GM23338 (cell line): ENCODE results near the gene ZNF426. TPM values are rescaled to one million over a fixed set of nuclear protein-coding genes. Genes with fewer than 3 reads are reported as not detected.
"Not testable (repeated sequence)": the region's sequence is repeated elsewhere in the genome, so short reads cannot be mapped to it uniquely, and the experiment has no call there.

Experiments used
- ATAC-seq: fragments of 200-7000 bp; cut with Tn5 transposase; 3 replicates; pipeline ENCODE4 v1.9.1; 2020
- DNase-seq: peaks from one replicate; pipeline ENCODE4 v3.0.0-alpha.2; 2015; ENCODE audit warnings: low spot score
- H2AFZ ChIP-seq: fragments of 200-600 bp; sonication (generic); 2 replicates; pipeline ENCODE4 v1.8.0; 2016; ENCODE audit warnings: antibody characterized with exemption, mild to moderate bottlenecking, moderate library complexity
- H3F3A ChIP-seq: fragments of 200-600 bp; sonication (generic); replicated peaks from 2 replicates; pipeline ENCODE4 v1.8.0; 2017; ENCODE audit warnings: antibody characterized with exemption, mixed run types, low read depth
- H3K27ac ChIP-seq: fragments of 200-600 bp; sonication (generic); 2 replicates; pipeline ENCODE4 v1.6.1; 2016; ENCODE audit warnings: low read depth
- H3K27me3 ChIP-seq: fragments of 200-600 bp; sonication (generic); 2 replicates; pipeline ENCODE4 v1.8.0; 2016; ENCODE audit warnings: mild to moderate bottlenecking, mixed run types, moderate library complexity; ENCODE audit not compliant: insufficient read depth
- H3K36me3 ChIP-seq: fragments of 200-600 bp; sonication (generic); 2 replicates; pipeline ENCODE4 v1.8.0; 2016; ENCODE audit warnings: mild to moderate bottlenecking; ENCODE audit not compliant: insufficient read depth
- H3K4me1 ChIP-seq: fragments of 200-600 bp; sonication (generic); 2 replicates; pipeline ENCODE4 v1.8.0; 2016; ENCODE audit warnings: mild to moderate bottlenecking, moderate library complexity; ENCODE audit not compliant: insufficient read depth
- H3K4me2 ChIP-seq: fragments of 200-600 bp; sonication (generic); 2 replicates; pipeline ENCODE4 v1.7.1; 2017; ENCODE audit warnings: mixed run types
- H3K4me3 ChIP-seq: fragments of 200-600 bp; sonication (generic); 2 replicates; pipeline ENCODE4 v1.6.1; 2016; ENCODE audit warnings: mixed run types
- H3K79me2 ChIP-seq: fragments of 200-600 bp; sonication (generic); replicated peaks from 2 replicates; pipeline ENCODE4 v1.8.0; 2017; ENCODE audit warnings: mild to moderate bottlenecking; ENCODE audit not compliant: insufficient read depth
- H3K9me2 ChIP-seq: fragments of 200-600 bp; sonication (generic); 2 replicates; pipeline ENCODE4 v1.8.0; 2017; ENCODE audit not compliant: insufficient read depth
- H4K20me1 ChIP-seq: fragments of 200-600 bp; sonication (generic); replicated peaks from 2 replicates; pipeline ENCODE4 v1.8.0; 2017; ENCODE audit warnings: mild to moderate bottlenecking; ENCODE audit not compliant: insufficient read depth
- H3K27ac Mint-ChIP-seq: 2 replicates; pipeline ENCODE4 v1.8.0; 2020; ENCODE audit warnings: inconsistent platforms, mild to moderate bottlenecking, moderate library complexity, mixed read lengths
- H3K27me3 Mint-ChIP-seq: 3 replicates; pipeline ENCODE4 v1.8.0; 2022; ENCODE audit warnings: low read depth, mild to moderate bottlenecking, moderate library complexity, mixed read lengths, inconsistent platforms; ENCODE audit not compliant: insufficient read depth, poor library complexity
- H3K36me3 Mint-ChIP-seq: 3 replicates; pipeline ENCODE4 v1.8.0; 2021; ENCODE audit warnings: low read depth, mild to moderate bottlenecking, inconsistent platforms, moderate library complexity, mixed read lengths
- H3K4me1 Mint-ChIP-seq: 3 replicates; pipeline ENCODE4 v1.8.0; 2020; ENCODE audit warnings: mild to moderate bottlenecking, inconsistent platforms, mixed read lengths
- H3K4me3 Mint-ChIP-seq: 3 replicates; pipeline ENCODE4 v1.8.0; 2021; ENCODE audit warnings: moderate library complexity, mild to moderate bottlenecking, inconsistent platforms, mixed read lengths
- H3K9me3 Mint-ChIP-seq: 3 replicates; pipeline ENCODE4 v1.8.0; 2020; ENCODE audit warnings: moderate library complexity, mild to moderate bottlenecking, inconsistent platforms, mixed read lengths
- CREB1 ChIP-seq: fragments of 250-450 bp; sonication (Bioruptor Pico); IDR thresholded peaks from 2 replicates; pipeline ENCODE4 v1.5.0; 2020; ENCODE audit warnings: low read depth, mild to moderate bottlenecking, moderate library complexity
- CTCF ChIP-seq, 2 experiments: fragments of 200-600 bp in 1 of 2; sonication (generic) in 1 of 2; conservative IDR thresholded peaks; 2 replicates each; pipeline versions ENCODE4 v1.5.1 to v1.6.1; 2016 to 2017; ENCODE audit warnings: antibody characterized with exemption in 2 of 2, low read depth in 2 of 2, mild to moderate bottlenecking in 2 of 2, moderate library complexity in 1 of 2
- EZH2 ChIP-seq: fragments of 200-600 bp; sonication (generic); IDR thresholded peaks from one replicate; pipeline ENCODE4 v1.8.0; 2017; ENCODE audit warnings: antibody characterized with exemption, mild to moderate bottlenecking, low read depth; ENCODE audit not compliant: unreplicated experiment
- POLR2AphosphoS5 ChIP-seq: IDR thresholded peaks from 2 replicates; pipeline ENCODE4 v1.6.1; 2016; ENCODE audit warnings: antibody characterized with exemption, low read depth
- STAT1 ChIP-seq: IDR thresholded peaks from one replicate; pipeline ENCODE4 v1.6.1; 2016; ENCODE audit warnings: antibody characterized with exemption; ENCODE audit not compliant: unreplicated experiment
- polyA plus RNA-seq: library from polyadenylated mRNA; unstranded; fragments of >200 nt; fragmentation: Nextera tagmentation; extraction: Ambion mirVana; gene quantifications from 2 replicates; pipeline ENCODE4 v1.2.1, GENCODE V29; 2016
- total RNA-seq: library from RNA; depleted of rRNA; stranded (reverse); fragments of >200 nt; shearing (Covaris generic); gene quantifications from 2 replicates; pipeline ENCODE4 v1.2.3, GENCODE V29; 2014
- TF ChIP-seq, protein P1 (sequence below): IDR thresholded peaks from one replicate; pipeline ENCODE4 v1.6.1; 2018; ENCODE audit warnings: antibody characterized with exemption; ENCODE audit not compliant: unreplicated experiment

Gene ZNF426
- total and polyA plus RNA-seq, 2 experiments from 2014 or later, result 11.0 to 22.7 TPM

- H3K4me3 Mint-ChIP-seq, H3K4me1 Mint-ChIP-seq, H3K27me3 Mint-ChIP-seq, H3K27ac ChIP-seq, H4K20me1 ChIP-seq, H3K9me2 ChIP-seq, H2AFZ ChIP-seq, H3K4me3 ChIP-seq, H3K4me2 ChIP-seq, H3K36me3 ChIP-seq, DNase-seq, H3K4me1 ChIP-seq, H3K27me3 ChIP-seq, ATAC-seq, H3F3A ChIP-seq, H3K27ac Mint-ChIP-seq: not testable (repeated sequence)
- H3K79me2 ChIP-seq, result peaks cover 21% of the 10 kb centered on the region
- Mint-ChIP-seq H3K9me3 (peaks cover 25% of the 10 kb centered on the region), H3K36me3 (peaks cover 31% of the 10 kb centered on the region)
Observed at GRCh38 chr19:9541281-9541680, 2.8 kb upstream of the ZNF426 start.

DNA sequence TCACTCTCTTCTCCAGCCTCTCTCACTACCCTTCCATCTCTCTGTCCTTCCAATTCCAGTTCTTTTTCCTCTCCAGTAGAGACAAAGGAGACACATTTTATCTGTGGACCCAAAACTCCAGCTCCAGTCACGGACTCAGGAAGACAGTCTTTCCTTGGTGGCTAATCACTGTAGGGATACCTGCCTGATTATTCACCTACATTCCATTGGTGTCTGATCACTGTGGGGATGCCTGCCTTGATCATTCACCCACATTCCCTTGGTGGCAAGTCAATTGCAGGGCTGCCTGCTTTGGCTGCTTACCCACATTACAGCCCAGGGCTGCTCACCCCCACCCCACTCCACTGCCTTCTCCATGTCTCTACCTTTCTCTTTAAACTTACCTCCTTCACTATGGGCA is 1.5 kb upstream of the ZNF426 start:
- H3K9me2 ChIP-seq, H3K4me3 ChIP-seq, H3F3A ChIP-seq, H3K4me2 ChIP-seq, H3K27me3 Mint-ChIP-seq, H3K27ac ChIP-seq, H3K27me3 ChIP-seq, DNase-seq, ATAC-seq, H3K4me1 ChIP-seq, H4K20me1 ChIP-seq, H3K4me1 Mint-ChIP-seq, H2AFZ ChIP-seq: not testable (repeated sequence)
- Mint-ChIP-seq H3K4me3 (peak overlapping the region; percentile 100), H3K27ac (peak overlapping the region; percentile 6; the same call in 1 of the 2 replicates), H3K36me3 (peaks cover 45% of the 10 kb centered on the region), H3K9me3 (peaks cover 37% of the 10 kb centered on the region)
- Histone ChIP-seq H3K36me3 (peaks cover 15% of the 10 kb centered on the region), H3K79me2 (peaks cover 26% of the 10 kb centered on the region)

GRCh38 chr19:9539201-9539600 is 756 bp upstream of the ZNF426 start:
- Histone ChIP-seq H3K27ac (peak overlapping the region; percentile 98), H3K4me3 (peak overlapping the region; percentile 86), H3K36me3 (peaks cover 22% of the 10 kb centered on the region), H3K4me2 (peak overlapping the region; percentile 76), H2AFZ (peak overlapping the region; percentile 80; the same call in 1 of the 2 replicates), H3K79me2 (peaks cover 26% of the 10 kb centered on the region)
- Mint-ChIP-seq H3K27ac (peak overlapping the region; percentile 100), H3K9me3 (peaks cover 44% of the 10 kb centered on the region), H3K27me3 (peaks cover 11% of the 10 kb centered on the region), H3K36me3 (peaks cover 52% of the 10 kb centered on the region), H3K4me3 (peak overlapping the region; percentile 100)
- H3F3A ChIP-seq, H3K4me1 ChIP-seq, DNase-seq, H3K27me3 ChIP-seq, H4K20me1 ChIP-seq, H3K9me2 ChIP-seq, H3K4me1 Mint-ChIP-seq, ATAC-seq: not testable (repeated sequence)

GRCh38 chr19:9535934-9536333 is 2.5 kb downstream of the ZNF426 start:
- Histone ChIP-seq H3K27ac (no peak overlapping the region), H3K27me3 (no peaks in the 10 kb centered on the region), H3K4me1 (0 out of 2 replicates have a peak, but pooled peaks cover 3% of the 10 kb centered on the region), H3K4me2 (no peak overlapping the region), H3K9me2 (peaks cover 4% of the 10 kb centered on the region; the same call in 1 of the 2 replicates), H3F3A (no peaks in the 10 kb centered on the region), H2AFZ (no peak overlapping the region), H3K36me3 (peaks cover 55% of the 10 kb centered on the region), H4K20me1 (no peaks in the 10 kb centered on the region), H3K4me3 (no peak overlapping the region), H3K79me2 (peaks cover 26% of the 10 kb centered on the region)
- ATAC-seq, result no peak
- peaks cover 70% of the 10 kb centered on the region for H3K9me3 Mint-ChIP-seq
- TF ChIP-seq EZH2 (no peak), CTCF (conservative IDR thresholded peaks at IDR 0.05; ENCODE audit: low read depth in 2 of 2) (no peak), STAT1 (no peak), CREB1 (CRISPR knock-in tag) (no peak), POLR2AphosphoS5 (no peak)
- TF ChIP-seq, protein P1, sequence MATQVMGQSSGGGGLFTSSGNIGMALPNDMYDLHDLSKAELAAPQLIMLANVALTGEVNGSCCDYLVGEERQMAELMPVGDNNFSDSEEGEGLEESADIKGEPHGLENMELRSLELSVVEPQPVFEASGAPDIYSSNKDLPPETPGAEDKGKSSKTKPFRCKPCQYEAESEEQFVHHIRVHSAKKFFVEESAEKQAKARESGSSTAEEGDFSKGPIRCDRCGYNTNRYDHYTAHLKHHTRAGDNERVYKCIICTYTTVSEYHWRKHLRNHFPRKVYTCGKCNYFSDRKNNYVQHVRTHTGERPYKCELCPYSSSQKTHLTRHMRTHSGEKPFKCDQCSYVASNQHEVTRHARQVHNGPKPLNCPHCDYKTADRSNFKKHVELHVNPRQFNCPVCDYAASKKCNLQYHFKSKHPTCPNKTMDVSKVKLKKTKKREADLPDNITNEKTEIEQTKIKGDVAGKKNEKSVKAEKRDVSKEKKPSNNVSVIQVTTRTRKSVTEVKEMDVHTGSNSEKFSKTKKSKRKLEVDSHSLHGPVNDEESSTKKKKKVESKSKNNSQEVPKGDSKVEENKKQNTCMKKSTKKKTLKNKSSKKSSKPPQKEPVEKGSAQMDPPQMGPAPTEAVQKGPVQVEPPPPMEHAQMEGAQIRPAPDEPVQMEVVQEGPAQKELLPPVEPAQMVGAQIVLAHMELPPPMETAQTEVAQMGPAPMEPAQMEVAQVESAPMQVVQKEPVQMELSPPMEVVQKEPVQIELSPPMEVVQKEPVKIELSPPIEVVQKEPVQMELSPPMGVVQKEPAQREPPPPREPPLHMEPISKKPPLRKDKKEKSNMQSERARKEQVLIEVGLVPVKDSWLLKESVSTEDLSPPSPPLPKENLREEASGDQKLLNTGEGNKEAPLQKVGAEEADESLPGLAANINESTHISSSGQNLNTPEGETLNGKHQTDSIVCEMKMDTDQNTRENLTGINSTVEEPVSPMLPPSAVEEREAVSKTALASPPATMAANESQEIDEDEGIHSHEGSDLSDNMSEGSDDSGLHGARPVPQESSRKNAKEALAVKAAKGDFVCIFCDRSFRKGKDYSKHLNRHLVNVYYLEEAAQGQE, result no peak
- no peak overlapping the region; the same call in 2 of the 3 replicates for H3K4me3 Mint-ChIP-seq
- H3K27me3 Mint-ChIP-seq, result peaks cover 18% of the 10 kb centered on the region
- DNase-seq, result no peak
- H3K4me1 Mint-ChIP-seq, result peaks cover 5% of the 10 kb centered on the region; the same call in 2 of the 3 replicates
- no peak overlapping the region for H3K27ac Mint-ChIP-seq
- H3K36me3 Mint-ChIP-seq, result peaks cover 79% of the 10 kb centered on the region
